HK-2 (cell line): ENCODE results near the gene KCNC3.

Experiments
- DNase-seq: peaks from one replicate; pipeline ENCODE4 v3.0.0-alpha.2; 2018; ENCODE audit not compliant: unreplicated experiment

Gene KCNC3

DNA sequence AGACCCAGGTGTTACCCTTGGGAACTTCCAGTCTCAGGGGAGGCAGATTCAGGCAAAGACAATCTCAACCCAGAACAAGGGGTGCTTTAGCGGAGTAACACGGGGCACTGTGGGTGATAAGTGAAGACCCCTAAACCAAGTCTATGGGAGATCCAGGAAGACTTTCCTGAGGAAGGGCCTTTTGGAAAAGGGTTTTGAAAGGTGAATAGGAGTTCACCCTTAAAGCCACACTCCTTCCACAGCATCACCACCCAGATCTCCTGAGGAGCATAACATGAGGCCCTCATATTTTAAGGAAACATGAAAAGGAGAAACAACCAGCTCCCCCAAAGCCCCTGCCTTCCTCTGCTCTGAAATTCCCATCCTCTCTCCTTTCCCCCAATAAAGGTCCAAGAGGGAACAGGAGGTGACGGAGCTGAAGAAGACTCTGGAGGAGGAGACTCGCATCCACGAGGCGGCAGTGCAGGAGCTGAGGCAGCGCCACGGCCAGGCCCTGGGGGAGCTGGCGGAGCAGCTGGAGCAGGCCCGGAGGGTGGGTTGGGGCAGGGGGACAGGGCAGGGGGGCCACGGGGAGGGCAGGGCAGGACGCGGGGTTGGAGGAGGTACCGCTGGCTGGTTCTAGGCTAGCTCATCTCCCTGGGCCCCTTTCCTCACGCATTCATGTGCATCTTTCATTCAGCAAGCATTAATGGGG, 52.7 kb downstream of the KCNC3 start:
- no peak for DNase-seq

DNA sequence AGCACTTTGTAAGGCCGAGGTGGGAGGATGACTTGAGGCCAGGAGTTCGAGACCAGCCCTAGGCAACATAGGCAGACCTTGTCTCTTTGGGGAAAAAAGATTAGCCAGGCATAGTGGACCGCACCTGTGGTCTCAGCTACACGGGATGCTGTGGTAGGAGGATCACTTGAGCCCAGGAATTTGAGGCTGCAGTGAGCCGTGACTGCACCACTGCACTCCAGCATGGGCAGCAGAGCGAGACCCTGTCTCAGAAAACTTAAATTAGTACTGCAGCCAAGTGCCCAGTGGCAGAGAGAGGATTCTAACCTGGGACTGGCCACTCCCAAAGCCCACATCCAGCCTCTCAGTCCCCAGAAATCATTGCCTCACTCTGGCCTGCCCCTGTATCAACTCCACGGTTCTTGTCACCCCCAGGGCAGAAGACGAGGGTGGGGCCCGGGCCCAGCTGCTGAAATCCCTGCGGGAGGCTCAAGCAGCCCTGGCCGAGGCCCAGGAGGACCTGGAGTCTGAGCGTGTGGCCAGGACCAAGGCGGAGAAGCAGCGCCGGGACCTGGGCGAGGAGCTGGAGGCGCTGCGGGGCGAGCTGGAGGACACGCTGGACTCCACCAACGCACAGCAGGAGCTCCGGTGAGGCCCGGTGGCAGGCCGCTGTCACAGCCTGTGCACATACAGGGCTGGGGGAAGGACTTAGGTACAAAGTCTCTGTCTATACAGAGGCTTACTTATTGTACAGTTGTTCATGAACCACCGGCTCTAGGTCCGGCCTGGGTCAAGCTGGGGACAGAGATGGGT, 53.4 kb downstream of the KCNC3 start:
- DNase-seq: no peak

DNA sequence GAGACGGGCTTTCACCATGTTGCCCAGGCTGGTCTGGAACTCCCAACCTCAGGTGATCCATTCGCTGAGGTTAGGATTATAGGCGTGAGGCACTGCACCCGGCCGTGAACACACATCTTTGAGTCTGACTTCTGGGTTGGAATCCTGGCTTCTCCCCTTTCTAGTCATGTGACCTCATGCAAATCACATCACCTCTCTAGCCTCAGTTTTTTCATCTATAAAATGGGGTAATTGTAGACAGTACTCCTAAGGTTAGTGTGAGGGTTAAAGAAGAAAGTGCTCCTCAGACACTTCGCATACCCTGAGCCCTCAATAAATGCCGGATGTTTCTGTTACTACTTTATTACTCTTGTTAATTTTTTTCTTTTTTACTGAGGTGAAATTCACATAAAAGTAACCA, 55.4 kb downstream of the KCNC3 start:
- no peak for DNase-seq

DNA sequence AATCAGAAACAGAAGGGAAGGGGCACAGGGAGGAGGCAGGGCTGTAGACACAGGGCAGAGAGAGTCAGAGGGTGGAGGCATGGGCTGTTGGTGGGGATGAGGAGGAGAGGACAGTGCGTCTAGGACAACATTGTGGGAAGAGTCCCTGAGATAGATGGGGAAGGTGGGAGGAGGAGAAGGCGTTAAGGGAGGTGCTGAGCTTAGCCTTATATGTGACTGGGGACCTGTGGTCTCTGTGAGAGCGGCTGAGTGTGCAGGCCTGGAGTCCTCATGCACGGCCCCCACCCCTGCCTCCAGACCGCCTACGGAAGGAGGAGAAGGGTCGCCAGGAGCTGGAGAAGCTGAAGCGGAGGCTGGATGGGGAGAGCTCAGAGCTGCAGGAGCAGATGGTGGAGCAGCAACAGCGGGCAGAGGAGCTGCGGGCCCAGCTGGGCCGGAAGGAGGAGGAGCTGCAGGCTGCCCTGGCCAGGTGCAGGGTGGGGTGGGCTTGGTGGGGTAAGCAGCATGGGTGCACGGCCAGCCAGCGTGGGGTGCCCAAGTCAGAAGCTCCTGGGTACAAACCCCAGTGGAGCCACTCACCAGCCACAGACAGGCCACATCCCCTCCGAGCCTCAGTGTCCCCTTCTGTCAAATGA, 56.8 kb downstream of the KCNC3 start:
- DNase-seq: no peak

DNA sequence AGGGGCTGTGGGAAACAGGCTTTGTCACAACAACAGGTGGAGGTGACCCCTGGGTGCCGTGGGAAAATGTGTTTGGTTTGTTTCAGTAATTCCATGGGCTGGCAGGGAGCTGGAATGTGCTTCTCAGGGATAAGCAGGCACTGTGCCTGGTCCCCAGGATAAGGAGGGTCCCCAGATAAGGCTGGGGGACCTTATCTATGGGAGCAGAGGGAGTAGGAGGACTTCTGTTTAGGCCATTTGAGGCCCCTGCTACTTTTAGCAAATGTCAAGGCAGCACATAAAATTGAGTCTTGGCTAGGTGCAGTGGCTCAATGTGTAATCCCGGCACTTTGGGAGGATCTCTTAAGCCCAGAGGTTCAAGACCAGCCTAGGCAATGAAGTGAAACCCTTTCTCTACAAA, 59.5 kb downstream of the KCNC3 start:
- no peak for DNase-seq

DNA sequence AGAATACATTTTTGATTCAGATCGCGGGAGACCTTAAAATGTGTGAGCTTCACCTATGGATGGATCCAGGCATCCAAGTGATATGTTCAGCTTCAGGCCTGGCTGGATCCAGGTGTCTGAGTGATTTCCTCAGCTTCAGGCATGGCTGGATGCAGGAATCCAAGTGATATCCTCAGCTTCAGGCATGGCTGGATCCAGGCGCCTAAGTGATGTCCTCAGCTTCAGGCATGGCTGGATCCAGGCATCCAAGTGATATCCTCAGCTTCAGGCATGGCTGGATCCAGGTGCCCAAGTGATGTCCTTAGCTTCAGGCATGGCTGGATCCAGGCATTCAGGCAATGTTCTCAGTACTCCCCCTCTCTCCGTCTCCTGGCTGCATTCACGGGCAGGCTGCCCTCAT, 60.7 kb downstream of the KCNC3 start:
- no peak for DNase-seq

DNA sequence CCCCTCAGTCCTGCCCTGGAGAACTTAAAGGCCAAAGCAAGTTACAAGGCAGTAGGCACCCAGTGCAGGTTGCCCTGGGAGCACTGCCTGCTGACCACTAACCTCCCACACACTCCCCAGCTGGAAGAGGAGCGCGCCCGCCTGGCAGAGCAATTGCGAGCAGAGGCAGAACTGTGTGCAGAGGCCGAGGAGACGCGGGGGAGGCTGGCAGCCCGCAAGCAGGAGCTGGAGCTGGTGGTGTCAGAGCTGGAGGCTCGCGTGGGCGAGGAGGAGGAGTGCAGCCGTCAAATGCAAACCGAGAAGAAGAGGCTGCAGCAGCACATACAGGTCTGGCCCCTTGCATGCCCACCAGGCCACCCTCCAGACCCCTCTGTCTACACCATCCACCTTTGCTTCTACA, 61.1 kb downstream of the KCNC3 start:
- DNase-seq: no peak

DNA sequence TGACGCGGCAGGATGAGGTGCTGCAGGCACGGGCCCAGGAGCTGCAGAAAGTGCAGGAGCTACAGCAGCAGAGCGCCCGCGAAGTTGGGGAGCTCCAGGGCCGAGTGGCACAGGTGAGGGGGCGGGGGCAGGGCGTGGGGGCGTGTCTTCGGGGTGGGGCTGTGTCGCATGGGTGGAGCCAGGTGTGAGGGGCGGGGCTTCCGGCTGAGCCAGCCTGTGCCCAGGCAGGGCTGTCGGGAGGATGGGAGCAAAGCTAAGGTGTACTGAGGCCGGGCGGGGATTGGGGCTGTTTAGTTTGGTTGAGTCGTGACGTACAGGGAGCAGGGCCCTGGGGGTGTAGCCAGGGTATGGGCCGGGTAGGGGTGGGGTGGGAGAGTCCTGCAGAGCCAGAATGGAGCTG, 62.3 kb downstream of the KCNC3 start:
- DNase-seq: no peak

DNA sequence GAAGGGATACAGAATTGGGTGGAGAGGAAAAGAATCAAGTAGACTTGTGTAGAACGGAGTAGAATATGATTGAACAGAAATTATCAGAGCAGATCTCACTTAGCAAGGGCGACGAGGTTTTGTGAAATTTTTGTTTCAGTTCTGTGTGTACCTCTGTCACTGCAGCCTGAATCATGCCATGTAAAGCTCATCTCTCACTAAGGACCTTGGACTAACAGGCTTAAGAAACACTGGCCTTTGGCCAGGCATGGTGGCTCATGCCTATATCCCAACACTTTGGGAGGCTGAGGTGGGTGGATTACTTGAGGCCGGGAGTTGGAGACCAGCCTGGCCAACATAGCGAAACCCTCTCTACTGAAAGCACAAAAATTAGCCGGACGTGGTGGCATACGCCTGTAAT, 63.1 kb downstream of the KCNC3 start:
- no peak for DNase-seq

DNA sequence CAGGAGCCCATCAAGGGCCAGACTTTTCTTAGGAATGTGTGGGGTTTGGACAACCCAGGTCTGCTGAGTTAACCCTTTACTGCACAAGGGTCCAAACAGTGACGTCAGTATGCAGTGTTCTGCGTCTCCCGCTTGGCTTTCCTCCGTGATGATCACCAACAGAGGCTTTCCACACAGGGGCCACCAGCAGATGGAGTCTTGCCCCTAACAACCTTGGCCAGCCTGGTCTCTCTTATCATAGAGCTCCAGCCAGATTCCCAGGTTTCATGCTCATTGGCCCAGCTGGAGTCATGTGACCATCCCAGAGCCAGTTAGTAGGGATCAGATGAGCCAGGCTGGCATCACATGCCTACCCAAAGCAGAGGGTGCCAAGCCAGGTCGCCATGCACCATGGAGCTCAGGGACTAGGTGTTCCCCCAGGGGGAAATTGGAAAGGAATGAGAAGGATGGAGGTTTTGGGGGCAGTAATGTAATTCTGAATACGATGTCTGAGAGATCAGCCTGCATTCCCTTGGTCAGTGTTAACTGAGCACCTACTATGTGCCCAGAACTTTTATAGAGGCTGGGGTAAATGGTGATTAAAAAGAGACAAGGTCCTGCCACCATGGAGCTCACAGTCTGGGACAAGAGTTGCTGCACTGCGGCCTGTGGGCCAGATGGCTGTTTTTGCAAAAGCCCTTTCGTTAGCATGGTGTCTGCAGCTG, 64.5 kb downstream of the KCNC3 start:
- DNase-seq: no peak

DNA sequence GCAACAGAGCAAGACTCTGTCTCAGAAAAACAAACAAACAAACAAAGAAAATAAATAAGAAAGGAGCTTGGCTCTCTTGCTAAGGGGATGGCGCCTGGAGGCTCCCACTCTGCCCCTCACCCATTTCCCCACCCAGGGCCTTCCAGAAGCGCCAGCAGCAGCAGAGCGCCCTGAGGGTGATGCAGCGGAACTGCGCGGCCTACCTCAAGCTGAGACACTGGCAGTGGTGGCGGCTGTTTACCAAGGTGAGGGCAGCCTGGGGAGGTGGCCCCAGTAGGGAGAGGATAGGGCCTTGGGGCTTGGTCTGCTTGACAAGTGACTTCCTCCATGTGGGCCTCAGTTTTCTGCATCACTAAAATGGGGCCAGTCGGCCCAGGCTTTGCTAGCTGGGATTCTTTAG, 66.0 kb downstream of the KCNC3 start:
- no peak for DNase-seq
